ENCODE data around the gene RASSF10.

The RASSF10 gene

DNA sequence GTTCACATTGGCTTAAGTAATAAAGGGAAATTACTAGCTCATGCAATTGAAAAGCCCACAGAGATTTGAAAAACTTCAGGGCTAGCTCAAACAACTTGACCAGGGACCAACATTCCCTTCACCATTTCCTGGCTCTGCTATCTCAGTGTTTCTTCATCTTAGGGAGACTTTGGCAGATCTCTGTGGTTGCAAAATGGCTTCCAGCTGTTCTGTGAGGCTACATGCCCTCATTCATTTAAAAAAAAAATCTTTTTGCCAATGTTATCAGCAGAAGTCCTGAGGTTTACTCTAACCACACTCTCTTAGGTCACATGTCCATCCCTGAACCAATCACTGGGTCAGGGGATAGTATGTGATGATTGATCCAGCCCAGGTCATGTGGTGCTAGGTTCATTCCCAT, 13.9 kb upstream of the RASSF10 start:
- no peak for DNase-seq

DNA sequence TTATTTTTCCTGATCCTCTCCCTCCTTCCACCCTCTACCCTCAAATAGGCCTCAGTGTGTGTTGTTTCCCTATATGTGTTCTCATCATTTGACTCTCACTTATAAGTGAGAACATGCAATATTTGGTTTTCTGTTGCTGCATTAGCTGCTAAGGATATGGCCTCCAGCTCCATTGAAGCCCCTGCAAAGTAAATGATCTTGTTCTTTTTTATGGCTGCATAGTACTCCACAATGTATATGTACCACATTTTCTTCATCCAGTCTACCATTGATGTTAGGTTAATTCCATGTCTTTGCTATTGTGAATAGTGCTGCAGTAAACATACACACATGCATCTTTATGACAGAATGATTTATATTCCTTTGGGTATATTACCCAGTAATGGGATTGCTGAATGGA, 13.3 kb upstream of the RASSF10 start:
- DNase-seq, result no peak

- no peak for DNase-seq
These were observed 11.9 kb upstream of the RASSF10 start for GRCh38 chr11:12997168-12997567.

DNA sequence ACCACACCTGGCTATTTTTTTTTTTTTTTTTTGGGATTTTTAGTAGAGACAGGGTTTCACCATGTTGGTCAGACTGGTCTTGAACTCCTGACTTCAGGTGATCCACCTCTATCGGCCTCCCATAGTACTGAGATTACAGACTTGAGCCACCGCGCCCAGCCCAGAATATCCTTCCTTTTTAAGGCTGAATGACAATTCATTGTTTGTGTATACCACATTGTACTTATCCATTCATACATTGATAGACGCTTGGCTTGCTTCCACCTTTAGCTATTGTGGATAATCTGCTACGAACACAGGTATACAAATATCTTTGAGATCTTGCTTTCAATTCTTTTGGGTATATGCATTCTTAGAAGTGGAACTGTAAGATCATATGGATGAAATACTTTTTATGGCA, 10.8 kb upstream of the RASSF10 start:
- DNase-seq, result no peak

DNA sequence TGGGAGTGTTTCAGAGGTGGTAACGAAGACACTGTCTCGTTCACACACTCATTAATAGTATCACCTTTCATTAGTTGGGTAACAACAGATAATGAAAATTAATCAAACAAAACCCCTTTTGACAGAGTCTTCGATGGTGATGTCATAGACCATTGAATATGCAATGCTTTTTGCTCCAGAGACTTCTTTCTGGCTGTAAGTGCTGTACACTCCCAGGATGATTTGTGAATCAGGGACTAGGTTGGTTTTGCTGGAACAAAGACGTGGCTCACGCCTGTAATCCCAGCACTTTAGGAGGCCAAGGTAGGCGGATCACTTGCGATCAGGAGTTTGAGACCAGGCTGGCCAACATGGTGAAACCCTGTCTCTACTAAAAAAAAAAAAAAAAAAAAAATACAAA, 9.5 kb upstream of the RASSF10 start:
- no peak for DNase-seq

DNA sequence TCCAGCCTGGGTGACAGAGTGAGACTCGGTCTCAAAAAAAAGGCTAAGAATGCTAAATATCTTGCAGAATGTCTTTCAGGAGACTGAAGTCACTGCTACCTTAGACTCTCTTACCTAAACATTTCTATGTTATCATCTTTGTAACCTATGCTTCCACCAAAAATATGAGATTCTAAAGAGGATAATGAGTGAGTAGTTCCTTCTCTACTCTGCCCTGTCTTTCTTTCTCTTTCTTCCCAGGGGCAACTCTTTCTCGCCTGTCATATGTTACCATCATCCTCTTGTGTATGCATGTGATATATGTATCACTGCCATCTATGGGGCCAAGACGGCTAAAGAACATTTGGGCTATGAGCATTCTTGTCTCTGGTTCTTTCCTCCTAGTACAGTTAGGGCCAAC, 9.0 kb upstream of the RASSF10 start:
- DNase-seq, result no peak

DNA sequence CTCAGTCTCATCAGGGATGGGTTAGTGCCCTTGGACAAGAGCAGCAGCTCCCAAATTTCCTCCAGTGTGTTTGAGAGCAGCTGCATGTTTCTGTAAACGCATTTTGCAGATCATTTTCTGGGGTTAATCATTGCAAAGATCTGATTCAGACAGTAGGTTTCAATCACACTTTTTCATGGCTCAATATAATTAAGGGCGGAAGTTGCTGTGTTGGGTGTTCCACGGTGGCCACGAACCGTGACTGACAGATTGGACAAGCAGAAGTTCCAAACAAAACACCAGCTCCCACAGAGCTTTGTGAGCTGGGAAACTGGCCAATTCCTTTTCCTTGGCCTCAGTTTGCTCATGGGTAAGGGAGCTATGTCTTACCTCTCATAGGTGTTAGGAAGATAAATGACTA, 8.4 kb upstream of the RASSF10 start:
- DNase-seq, result no peak

DNA sequence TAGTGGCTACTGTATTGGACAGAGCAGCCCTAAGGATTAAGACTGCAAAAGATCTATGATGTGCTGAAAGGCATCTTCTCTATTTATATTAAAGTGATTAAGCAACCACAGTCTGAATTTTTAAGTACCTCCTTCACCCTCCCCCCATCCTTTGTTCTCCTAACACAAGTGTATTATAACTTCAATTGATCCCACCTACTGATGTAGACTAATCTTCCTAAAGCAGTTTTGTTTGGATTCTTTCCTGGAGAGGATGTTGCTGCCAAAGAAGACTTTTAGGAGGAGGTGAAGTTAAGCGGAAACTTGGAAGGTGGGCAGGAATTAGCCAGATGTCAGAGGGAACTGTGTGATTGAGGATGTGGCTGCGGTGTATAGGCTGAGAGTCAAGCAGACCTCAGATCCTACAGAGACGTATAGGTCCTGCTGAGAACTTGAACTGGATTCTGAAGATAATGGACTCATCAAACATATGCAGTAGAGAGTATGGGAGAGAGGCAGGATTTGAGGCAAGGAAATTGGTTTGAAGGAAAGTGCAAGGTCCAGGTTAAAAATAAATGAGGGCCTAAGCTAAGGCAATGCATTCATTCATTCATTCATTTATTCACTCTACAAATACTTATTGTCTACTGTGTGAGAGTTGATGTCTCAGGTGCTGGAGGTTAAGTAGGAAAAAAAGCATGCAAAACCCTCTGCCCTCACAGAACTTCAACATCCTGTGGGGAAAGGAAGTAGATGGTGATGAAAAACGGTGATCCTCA, 5.2 kb upstream of the RASSF10 start:
- no peak for DNase-seq

- DNase-seq, result no peak
These were observed 1.7 kb upstream of the RASSF10 start for GRCh38 chr11:13007182-13008060.

DNA sequence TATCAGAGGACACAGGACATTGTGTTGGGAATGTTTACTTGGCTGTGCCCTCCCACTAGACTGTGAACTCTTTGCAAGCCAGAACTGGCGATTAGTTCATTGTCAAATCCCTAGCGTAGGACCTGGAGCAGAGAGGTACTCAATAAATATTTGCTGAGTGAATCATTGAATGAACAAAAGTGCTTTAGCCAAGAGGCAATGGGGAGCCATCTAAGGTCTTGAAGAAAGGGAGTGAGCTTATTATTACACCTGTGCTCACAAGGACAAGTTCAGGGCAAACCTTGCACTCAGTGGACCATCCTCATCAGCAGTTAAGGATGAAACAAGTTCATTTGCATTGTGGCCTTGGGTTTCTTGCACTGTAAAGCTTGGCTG, 1.1 kb upstream of the RASSF10 start:
- DNase-seq, result no peak

GRCh38 chr11:13009476-13009920, 382 bp downstream of the RASSF10 start:
- DNase-seq, result no peak

DNA sequence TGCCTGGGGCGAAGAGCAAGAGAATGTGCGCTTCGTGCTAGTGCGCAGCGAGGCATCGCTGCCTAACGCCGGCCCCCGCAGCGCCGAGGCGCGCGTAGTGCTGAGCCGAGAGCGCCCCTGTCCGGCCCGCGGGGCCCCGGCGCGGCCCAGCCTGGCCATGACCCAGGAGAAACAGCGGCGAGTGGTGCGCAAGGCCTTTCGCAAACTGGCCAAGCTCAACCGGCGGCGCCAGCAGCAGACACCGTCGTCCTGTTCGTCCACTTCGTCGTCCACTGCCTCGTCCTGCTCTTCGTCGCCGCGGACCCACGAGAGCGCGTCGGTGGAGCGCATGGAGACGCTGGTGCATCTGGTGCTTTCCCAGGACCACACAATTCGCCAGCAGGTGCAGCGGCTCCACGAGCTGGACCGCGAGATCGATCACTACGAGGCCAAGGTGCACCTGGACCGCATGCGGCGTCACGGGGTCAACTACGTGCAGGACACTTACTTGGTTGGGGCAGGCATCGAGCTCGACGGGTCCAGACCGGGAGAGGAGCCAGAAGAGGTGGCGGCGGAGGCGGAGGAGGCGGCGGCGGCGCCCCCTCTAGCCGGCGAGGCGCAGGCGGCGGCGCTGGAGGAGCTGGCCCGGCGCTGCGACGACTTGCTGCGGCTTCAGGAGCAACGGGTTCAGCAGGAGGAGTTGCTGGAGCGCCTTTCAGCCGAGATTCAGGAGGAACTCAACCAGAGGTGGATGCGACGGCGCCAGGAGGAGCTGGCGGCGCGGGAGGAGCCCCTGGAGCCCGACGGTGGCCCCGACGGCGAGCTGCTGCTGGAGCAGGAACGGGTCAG, 1.0 kb downstream of the RASSF10 start:
- no peak for DNase-seq

- DNase-seq, result no peak
These were observed 1.8 kb downstream of the RASSF10 start for GRCh38 chr11:13010749-13011465.

DNA sequence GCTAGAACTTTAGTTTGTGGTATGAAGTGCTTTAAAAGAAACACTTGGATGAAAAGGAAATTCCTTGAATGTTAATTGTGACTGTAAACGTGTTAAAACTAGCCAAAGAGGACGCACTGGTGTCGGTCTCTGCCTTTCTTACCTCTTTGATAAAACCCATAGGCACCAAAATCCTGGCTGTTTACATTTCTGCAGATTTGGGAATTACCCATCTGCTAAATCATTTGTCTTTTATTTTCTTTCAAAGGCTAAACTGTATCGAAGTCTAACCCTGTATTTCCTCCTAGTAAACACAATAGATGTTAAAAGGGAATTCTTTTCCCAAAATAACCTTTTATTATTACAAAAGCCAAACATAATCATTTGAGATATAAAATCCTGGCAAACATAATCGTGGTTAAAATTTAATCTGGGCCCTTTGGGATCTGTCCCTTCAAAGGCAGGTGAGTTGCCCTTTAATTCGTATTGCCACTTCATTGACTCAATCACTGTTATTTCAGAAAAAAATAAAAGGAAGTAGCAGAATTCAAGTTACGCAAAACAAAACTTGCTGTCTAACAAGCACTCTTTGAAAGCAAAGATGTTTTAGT, 2.4 kb downstream of the RASSF10 start:
- DNase-seq, result no peak

DNA sequence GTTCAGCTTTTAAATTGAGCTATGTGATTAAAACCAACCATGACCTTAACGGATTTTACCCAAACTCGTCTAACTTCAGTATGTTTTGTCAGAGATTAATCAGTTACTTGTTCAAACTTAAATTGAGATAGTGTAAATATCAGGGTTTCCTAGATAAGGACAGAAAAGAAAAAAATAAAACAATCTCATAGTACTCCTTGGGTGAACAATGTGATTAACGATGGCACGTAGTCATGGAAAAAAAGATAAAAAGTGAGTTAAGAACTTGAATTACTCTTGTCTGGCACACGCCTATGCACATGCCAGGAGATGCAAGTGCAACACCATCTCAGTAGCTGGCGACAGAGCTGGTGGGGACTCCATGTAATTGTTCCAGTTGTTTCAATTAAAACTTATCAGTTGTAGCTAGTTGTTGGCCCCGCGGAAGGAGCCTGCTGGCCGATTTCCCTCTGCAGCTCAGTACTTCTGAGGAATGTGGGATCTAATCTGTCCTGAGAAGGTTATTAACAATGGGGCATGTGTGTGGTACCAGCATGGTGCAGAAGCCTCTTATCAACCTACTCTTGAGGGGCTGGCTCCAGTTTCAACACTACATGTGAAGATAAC, 3.0 kb downstream of the RASSF10 start:
- DNase-seq, result no peak

GRCh38 chr11:13013054-13013488, 4.0 kb downstream of the RASSF10 start:
- DNase-seq, result no peak

- no peak for DNase-seq
These were observed 6.6 kb downstream of the RASSF10 start for GRCh38 chr11:13015753-13016152.

DNA sequence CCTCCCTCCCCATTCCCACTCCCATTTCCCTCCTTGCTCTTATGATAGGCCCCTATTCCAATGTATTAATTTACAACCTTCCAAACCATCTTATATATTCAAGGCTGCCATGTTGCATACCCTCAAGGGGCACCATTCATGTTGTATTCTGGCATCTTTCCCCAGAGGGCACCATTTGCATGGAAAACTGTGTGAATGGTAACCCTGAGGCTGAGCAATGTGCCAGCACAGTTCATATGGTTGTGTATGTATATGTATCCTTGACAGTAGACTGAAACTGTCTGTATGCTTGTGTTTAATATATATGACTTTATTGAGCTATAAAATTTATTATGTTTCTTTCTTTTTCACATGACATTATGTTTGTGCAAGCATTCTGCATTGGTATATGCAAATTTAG, 7.3 kb downstream of the RASSF10 start:
- peak; percentile 27 for DNase-seq

DNA sequence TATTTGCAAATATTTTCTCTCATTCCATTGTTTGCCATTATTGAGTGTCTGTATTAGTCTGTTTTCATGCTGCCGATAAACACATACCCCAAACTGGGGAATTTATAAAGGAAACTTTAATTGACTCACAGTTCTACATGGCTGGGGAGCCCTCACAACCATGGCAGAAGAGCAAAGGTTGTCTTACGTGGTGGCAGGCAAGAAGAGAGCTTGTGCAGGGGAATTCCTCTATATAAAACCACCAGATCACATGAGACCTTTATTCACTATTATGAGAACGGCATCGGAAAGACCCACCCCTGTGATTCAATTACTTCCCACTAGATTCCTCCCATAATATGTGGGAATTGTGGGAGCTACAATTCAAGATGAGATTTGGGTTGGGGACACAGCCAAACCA, 10.2 kb downstream of the RASSF10 start:
- DNase-seq, result no peak

DNA sequence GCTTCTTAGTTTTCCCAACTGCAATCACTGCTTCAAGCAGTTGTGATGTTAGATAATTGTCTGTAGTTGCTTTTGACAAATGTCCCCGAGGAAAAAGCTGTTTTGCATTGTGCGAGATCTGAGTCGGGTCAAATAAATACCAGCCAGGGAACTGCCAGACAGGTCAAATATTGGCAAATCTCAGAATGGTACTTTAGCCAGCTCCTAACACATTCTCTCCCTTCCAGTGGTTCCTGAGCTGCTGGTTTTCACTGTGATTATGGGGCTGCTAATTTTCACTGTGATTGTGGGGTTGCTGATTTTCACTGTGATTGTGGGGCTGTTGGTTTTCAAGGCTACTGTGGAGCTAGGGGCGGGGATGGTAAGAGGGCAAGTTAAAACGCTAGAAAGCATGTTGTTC, 14.3 kb downstream of the RASSF10 start:
- no peak for DNase-seq

GRCh38 chr11:13026722-13027121, 17.6 kb downstream of the RASSF10 start:
- no peak for DNase-seq

GRCh38 chr11:13028322-13028721, 19.2 kb downstream of the RASSF10 start:
- DNase-seq, result no peak
